Stimulated activated naive CD8-positive, alpha-beta T cell treated with anti-CD3 and anti-CD28 coated beads, Interleukin-15, amount 100 ng/mL, for 72 hours (primary cell): ENCODE measurements around the gene APRT.

Source experiments
- ATAC-seq: fragments of 150-1000 bp; cut with Tn5 transposase; 2 replicates; pipeline ENCODE4 v1.10.0; 2021; ENCODE audit warnings: mild to moderate bottlenecking, moderate library complexity
- DNase-seq, 2 donors: peaks; one replicate each; pipeline ENCODE4 v3.0.0; 2021 to 2022
- H3K27ac Mint-ChIP-seq, 2 donors: one replicate each; pipeline ENCODE4 v1.8.0; 2022; ENCODE audit warnings: mild to moderate bottlenecking in 2 of 2, mixed read lengths in 2 of 2, moderate library complexity in 2 of 2
- H3K27me3 Mint-ChIP-seq: one replicate; pipeline ENCODE4 v1.8.0; 2022; ENCODE audit warnings: mixed read lengths
- H3K4me1 Mint-ChIP-seq: one replicate; pipeline ENCODE4 v1.8.0; 2022; ENCODE audit warnings: mild to moderate bottlenecking, mixed read lengths
- H3K4me3 Mint-ChIP-seq, 2 donors: one replicate each; pipeline ENCODE4 v1.8.0; 2022; ENCODE audit warnings: mild to moderate bottlenecking in 2 of 2, mixed read lengths in 2 of 2, moderate library complexity in 1 of 2
- H3K9me3 Mint-ChIP-seq, 2 donors: one replicate each; pipeline ENCODE4 v1.8.0; 2022; ENCODE audit warnings: mixed read lengths in 2 of 2

The APRT gene

GRCh38 chr16:88807626-88808453, 3.9 kb downstream of the APRT start:
- Mint-ChIP-seq H3K27me3 (no peaks in the 10 kb centered on the region), H3K4me1 (peaks cover 78% of the 10 kb centered on the region), H3K4me3 (peak overlapping the region in 1 of 2 donors; percentile 49), H3K9me3 (no peaks in the 10 kb centered on the region), H3K27ac (peak overlapping the region in 1 of 2 donors; percentile 94)
- DNase-seq (no peak), ATAC-seq (no peak)

- DNase-seq (no peak), ATAC-seq (no peak)
- Mint-ChIP-seq H3K9me3 (no peaks in the 10 kb centered on the region), H3K4me3 (peak overlapping the region in 1 of 2 donors; percentile 39), H3K27ac (peak overlapping the region in 1 of 2 donors; percentile 86), H3K27me3 (no peaks in the 10 kb centered on the region), H3K4me1 (peaks cover 73% of the 10 kb centered on the region)
These were observed 4.5 kb downstream of the APRT start for GRCh38 chr16:88807142-88807625.

- Mint-ChIP-seq H3K27me3 (no peaks in the 10 kb centered on the region), H3K27ac (peak overlapping the region in 1 of 2 donors; percentile 86), H3K9me3 (no peaks in the 10 kb centered on the region), H3K4me3 (peak overlapping the region; percentile 9 to 39), H3K4me1 (peaks cover 72% of the 10 kb centered on the region)
- ATAC-seq, result no peak
- DNase-seq, result no peak
These were observed 5.1 kb downstream of the APRT start for GRCh38 chr16:88806491-88807111.

GRCh38 chr16:88805887-88806393, 5.8 kb downstream of the APRT start:
- Mint-ChIP-seq H3K27ac (peak overlapping the region in 1 of 2 donors; percentile 74), H3K4me1 (peaks cover 76% of the 10 kb centered on the region), H3K4me3 (peak overlapping the region in 1 of 2 donors; percentile 39), H3K9me3 (no peaks in the 10 kb centered on the region), H3K27me3 (no peaks in the 10 kb centered on the region)
- DNase-seq (no peak), ATAC-seq (no peak)

GRCh38 chr16:88805340-88805715, 6.4 kb downstream of the APRT start:
- peak overlapping the region; percentile 86 to 93 for H3K4me3 Mint-ChIP-seq
- no peak for DNase-seq
- ATAC-seq, result no peak
- H3K4me1 Mint-ChIP-seq, result peaks cover 76% of the 10 kb centered on the region
- H3K27me3 Mint-ChIP-seq, result no peaks in the 10 kb centered on the region
- no peak overlapping the region for H3K27ac Mint-ChIP-seq
- H3K9me3 Mint-ChIP-seq, result no peaks in the 10 kb centered on the region

- ATAC-seq (peak; percentile 46), DNase-seq (peak in 1 of 2 donors; percentile 60)
- H3K4me1 Mint-ChIP-seq, result peaks cover 76% of the 10 kb centered on the region
- H3K27ac Mint-ChIP-seq, result peak overlapping the region; percentile 52 to 54
- H3K27me3 Mint-ChIP-seq, result no peaks in the 10 kb centered on the region
- H3K9me3 Mint-ChIP-seq, result no peaks in the 10 kb centered on the region
- H3K4me3 Mint-ChIP-seq, result peak overlapping the region; percentile 86 to 93
These were observed 7.0 kb downstream of the APRT start for GRCh38 chr16:88804552-88805339.

GRCh38 chr16:88804173-88804551, 7.6 kb downstream of the APRT start:
- DNase-seq (no peak), ATAC-seq (peak; percentile 7)
- peaks cover 73% of the 10 kb centered on the region for H3K4me1 Mint-ChIP-seq
- H3K4me3 Mint-ChIP-seq, result peak overlapping the region; percentile 86 to 93
- H3K27ac Mint-ChIP-seq, result peak overlapping the region; percentile 52 to 54
- no peaks in the 10 kb centered on the region for H3K27me3 Mint-ChIP-seq
- no peaks in the 10 kb centered on the region for H3K9me3 Mint-ChIP-seq

- peak; percentile 53 for ATAC-seq
- no peaks in the 10 kb centered on the region for H3K9me3 Mint-ChIP-seq
- peak within 1 kb of the TSS; percentile 86 to 93 for H3K4me3 Mint-ChIP-seq
- peak; percentile 87 to 89 for DNase-seq
- peak within 1 kb of the TSS; percentile 95 to 98 for H3K27ac Mint-ChIP-seq
- no peaks in the 10 kb centered on the region for H3K27me3 Mint-ChIP-seq
- H3K4me1 Mint-ChIP-seq, result peaks cover 66% of the 10 kb centered on the region
These were observed 8.3 kb downstream of the APRT start, which contains the start of gene CDT1 for GRCh38 chr16:88803264-88803987. Gene CDT1, plus strand, starts transcription at chr16:88803789. Its CDS starts 43 bp downstream, at chr16:88803832.

GRCh38 chr16:88800277-88800592, 11.5 kb downstream of the APRT start:
- peaks cover 36% of the 10 kb centered on the region for H3K4me1 Mint-ChIP-seq
- no peaks in the 10 kb centered on the region for H3K9me3 Mint-ChIP-seq
- no peaks in the 10 kb centered on the region for H3K27me3 Mint-ChIP-seq
- no peak for ATAC-seq
- no peak overlapping the region for H3K4me3 Mint-ChIP-seq
- no peak for DNase-seq
- H3K27ac Mint-ChIP-seq, result no peak overlapping the region

- H3K4me1 Mint-ChIP-seq, result peaks cover 36% of the 10 kb centered on the region
- no peak for ATAC-seq
- H3K27ac Mint-ChIP-seq, result no peak overlapping the region
These were observed 12.0 kb downstream of the APRT start for GRCh38 chr16:88799569-88800276.

GRCh38 chr16:88798772-88799455, 12.8 kb downstream of the APRT start:
- no peak for DNase-seq
- Mint-ChIP-seq H3K9me3 (no peaks in the 10 kb centered on the region), H3K4me3 (no peak overlapping the region), H3K4me1 (peaks cover 35% of the 10 kb centered on the region), H3K27me3 (no peaks in the 10 kb centered on the region), H3K27ac (no peak overlapping the region)
- ATAC-seq, result no peak

More at GRCh38 chr16:88799569-88800276, 12.0 kb downstream of the APRT start:
- no peak overlapping the region for H3K4me3 Mint-ChIP-seq
- no peaks in the 10 kb centered on the region for H3K9me3 Mint-ChIP-seq
- H3K27me3 Mint-ChIP-seq, result no peaks in the 10 kb centered on the region
- no peak for DNase-seq

GRCh38 chr16:88798073-88798472, 13.7 kb downstream of the APRT start:
- Mint-ChIP-seq H3K4me1 (peaks cover 43% of the 10 kb centered on the region), H3K9me3 (no peaks in the 10 kb centered on the region), H3K27ac (no peak overlapping the region), H3K4me3 (no peak overlapping the region), H3K27me3 (no peaks in the 10 kb centered on the region)
- DNase-seq (no peak), ATAC-seq (no peak)

- Mint-ChIP-seq H3K9me3 (no peaks in the 10 kb centered on the region), H3K4me3 (no peak overlapping the region), H3K27me3 (no peaks in the 10 kb centered on the region), H3K27ac (no peak overlapping the region), H3K4me1 (peaks cover 54% of the 10 kb centered on the region)
- DNase-seq (no peak), ATAC-seq (no peak)
These were observed 15.4 kb downstream of the APRT start for GRCh38 chr16:88796278-88796677.
